Uterus (tissue), 4 donors: ENCODE measurements around the gene ZNF618. TPM values are rescaled to one million over a fixed set of nuclear protein-coding genes. Genes with fewer than 3 reads are reported as not detected.

Source experiments
- DNase-seq, 2 donors: peaks; one replicate each; pipeline ENCODE4 v3.0.0-alpha.2; 2019 to 2020
- H3K27ac ChIP-seq, 2 donors: fragments of 200-600 bp; sonication (generic); 1 replicate in 1 of 2; 2 replicates in 1 of 2; pipeline ENCODE4 v1.5.1; 2016 to 2018
- H3K27me3 ChIP-seq, 2 donors: fragments of 200-600 bp; sonication (generic); one replicate each; pipeline ENCODE4 v1.5.1; 2018 to 2019; ENCODE audit warnings: control low read depth in 1 of 2
- H3K36me3 ChIP-seq, 2 donors: fragments of 200-600 bp; sonication (generic); one replicate each; pipeline ENCODE4 v1.5.1; 2019; ENCODE audit warnings: control low read depth in 1 of 2
- H3K4me1 ChIP-seq, 2 donors: fragments of 200-600 bp; sonication (generic); one replicate each; pipeline ENCODE4 v1.5.1; 2018 to 2019; ENCODE audit warnings: control low read depth in 1 of 2
- H3K4me3 ChIP-seq, 2 donors: fragments of 200-600 bp; sonication (generic); 1 replicate in 1 of 2; 2 replicates in 1 of 2; pipeline ENCODE4 v1.5.1; 2018 to 2019; ENCODE audit warnings: mild to moderate bottlenecking in 1 of 2
- H3K9me3 ChIP-seq, 2 donors: fragments of 200-600 bp; sonication (generic); one replicate each; pipeline ENCODE4 v1.5.1; 2019; ENCODE audit warnings: control low read depth in 1 of 2
- POLR2A ChIP-seq, 2 donors: fragments of 450-650 bp; IDR thresholded peaks; one replicate each; pipeline ENCODE4 v1.6.1; 2016; ENCODE audit warnings: antibody characterized with exemption in 2 of 2, mild to moderate bottlenecking in 1 of 2, moderate library complexity in 1 of 2
- intact Hi-C: fragments of 100-400 bp; cut with DNase I; formaldehyde crosslinking; loops from one replicate; pipeline ENCODE4 v1.15.1; 2023; ENCODE audit warnings: low total_unique reads
- total RNA-seq, 4 donors: library from RNA; depleted of rRNA in 3 of 4; stranded (reverse); fragments of >200 nt in 3 of 4; gene quantifications; one replicate each; pipeline versions ENCODE4 v1.1.0 to v1.2.4, GENCODE V29; 2014 to 2023
- TF ChIP-seq, protein P1 (sequence below), 4 experiments: fragments of 200-600 bp in 2 of 4; fragments of 450-650 bp in 2 of 4; sonication (generic) in 2 of 4; IDR thresholded peaks; one replicate each; pipeline ENCODE4 v1.5.1; 2016 to 2019; ENCODE audit warnings: antibody characterized with exemption in 4 of 4, mild to moderate bottlenecking in 2 of 4, moderate library complexity in 1 of 4
- donor health status: DM: yes; HTN: yes; CAD: no.

The ZNF618 gene
- total RNA-seq, 4 donors from 2014 or later = 3.8 to 24.2 (median 12.3) TPM

DNA sequence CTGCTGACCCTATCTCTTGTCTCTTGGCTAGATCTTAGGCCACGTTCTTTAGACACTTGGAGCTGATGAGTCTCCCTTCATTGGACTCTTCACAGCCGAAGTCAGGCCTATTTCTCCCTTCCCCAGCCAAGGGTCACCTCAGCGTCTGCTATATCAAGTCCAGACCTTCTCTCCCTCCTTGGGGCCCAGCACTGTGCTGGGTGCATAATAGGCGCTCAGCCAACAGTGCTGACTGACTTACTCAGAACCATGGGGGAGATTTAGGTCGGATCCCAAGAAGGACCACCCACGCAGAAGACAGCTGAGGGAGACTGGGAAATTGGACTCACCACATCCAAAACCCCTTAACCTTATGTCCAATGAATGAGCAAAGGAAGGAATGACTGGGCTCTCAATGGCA lies 207.6 kb downstream of the ZNF618 start:
- no peak for TF ChIP-seq POLR2A (IDR thresholded peaks at IDR 0.05)
- TF ChIP-seq, protein P1, sequence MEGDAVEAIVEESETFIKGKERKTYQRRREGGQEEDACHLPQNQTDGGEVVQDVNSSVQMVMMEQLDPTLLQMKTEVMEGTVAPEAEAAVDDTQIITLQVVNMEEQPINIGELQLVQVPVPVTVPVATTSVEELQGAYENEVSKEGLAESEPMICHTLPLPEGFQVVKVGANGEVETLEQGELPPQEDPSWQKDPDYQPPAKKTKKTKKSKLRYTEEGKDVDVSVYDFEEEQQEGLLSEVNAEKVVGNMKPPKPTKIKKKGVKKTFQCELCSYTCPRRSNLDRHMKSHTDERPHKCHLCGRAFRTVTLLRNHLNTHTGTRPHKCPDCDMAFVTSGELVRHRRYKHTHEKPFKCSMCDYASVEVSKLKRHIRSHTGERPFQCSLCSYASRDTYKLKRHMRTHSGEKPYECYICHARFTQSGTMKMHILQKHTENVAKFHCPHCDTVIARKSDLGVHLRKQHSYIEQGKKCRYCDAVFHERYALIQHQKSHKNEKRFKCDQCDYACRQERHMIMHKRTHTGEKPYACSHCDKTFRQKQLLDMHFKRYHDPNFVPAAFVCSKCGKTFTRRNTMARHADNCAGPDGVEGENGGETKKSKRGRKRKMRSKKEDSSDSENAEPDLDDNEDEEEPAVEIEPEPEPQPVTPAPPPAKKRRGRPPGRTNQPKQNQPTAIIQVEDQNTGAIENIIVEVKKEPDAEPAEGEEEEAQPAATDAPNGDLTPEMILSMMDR (IDR thresholded peaks at IDR 0.05) = no peak
- H3K27ac ChIP-seq = no peak overlapping the region
- no peak for DNase-seq
- intact Hi-C loops = no loop called here
- no peak overlapping the region for H3K4me3 ChIP-seq
- H3K27me3 ChIP-seq = no peaks in the 10 kb centered on the region
- H3K9me3 ChIP-seq = no peaks in the 10 kb centered on the region
- H3K36me3 ChIP-seq = no peaks in the 10 kb centered on the region
- H3K4me1 ChIP-seq = no peaks in the 10 kb centered on the region

DNA sequence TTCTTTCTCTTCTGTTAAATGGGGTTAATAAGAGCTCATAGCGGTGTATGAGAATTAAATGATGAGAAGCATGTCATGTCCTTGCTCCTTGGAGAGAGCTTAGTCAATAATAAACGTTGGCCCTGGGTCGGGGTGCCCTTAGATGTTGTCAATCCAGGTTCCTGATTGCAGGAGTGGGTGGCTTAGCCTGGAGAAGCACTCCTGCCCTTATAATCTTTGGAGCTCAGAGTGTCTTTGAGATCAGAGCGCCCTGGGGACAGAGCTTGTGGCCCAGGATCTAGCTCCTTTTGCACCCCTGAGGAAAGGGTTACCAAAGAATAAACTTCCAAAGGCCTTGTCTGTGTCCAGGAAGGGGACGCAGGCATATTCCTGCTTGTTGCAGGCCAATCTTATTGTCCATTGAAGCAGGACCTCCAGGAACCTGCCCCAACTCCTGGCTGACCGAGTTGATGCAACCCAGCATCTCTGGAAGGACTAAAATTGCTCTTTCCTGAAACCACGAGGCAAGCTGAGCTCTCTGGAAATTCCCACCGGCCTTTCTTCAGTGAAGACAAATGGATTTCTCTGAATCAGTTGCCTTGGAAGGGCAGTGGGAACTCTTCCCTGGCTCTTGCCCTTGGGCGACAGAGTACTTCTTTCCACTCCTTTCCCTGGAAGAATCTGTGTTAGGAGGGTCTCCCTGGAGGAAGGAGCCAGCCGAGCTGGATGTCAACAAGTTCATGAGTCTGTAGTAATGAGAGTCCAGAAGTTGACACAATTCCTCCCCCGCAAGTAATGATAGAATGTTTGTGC lies 208.4 kb downstream of the ZNF618 start:
- no peaks in the 10 kb centered on the region for H3K36me3 ChIP-seq
- no peaks in the 10 kb centered on the region for H3K27me3 ChIP-seq
- intact Hi-C loops = no loop called here
- DNase-seq = no peak
- TF ChIP-seq, protein P1 (IDR thresholded peaks at IDR 0.05) = no peak
- TF ChIP-seq POLR2A (IDR thresholded peaks at IDR 0.05) = no peak
- no peak overlapping the region for H3K4me3 ChIP-seq
- H3K9me3 ChIP-seq = no peaks in the 10 kb centered on the region
- no peak overlapping the region for H3K27ac ChIP-seq
- no peaks in the 10 kb centered on the region for H3K4me1 ChIP-seq

DNA sequence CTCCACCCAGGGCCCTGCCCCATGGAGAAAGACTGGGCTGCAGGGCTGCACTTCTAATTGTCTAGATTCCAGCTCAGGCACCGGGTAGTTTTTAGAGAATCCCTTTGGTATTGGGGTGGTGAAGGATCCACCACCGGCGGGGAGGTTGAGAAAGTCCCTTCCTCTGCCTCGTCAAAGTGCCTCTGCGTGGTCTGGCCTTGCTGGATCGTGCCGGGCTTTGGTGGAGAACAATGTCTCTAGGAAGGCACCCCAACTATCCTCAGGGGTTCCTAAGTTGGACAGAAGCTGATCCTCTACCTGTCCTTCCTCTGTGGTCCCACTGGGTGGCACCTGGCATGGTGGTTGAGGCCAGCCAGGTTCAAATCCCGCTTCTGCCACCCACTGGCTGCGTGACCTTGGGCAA lies 209.3 kb downstream of the ZNF618 start:
- Histone ChIP-seq H3K36me3 (no peaks in the 10 kb centered on the region), H3K27ac (no peak overlapping the region), H3K27me3 (no peaks in the 10 kb centered on the region), H3K4me3 (no peak overlapping the region), H3K4me1 (no peaks in the 10 kb centered on the region), H3K9me3 (no peaks in the 10 kb centered on the region)
- DNase-seq = peak in 1 of 2 donors; percentile 5
- intact Hi-C loops = no loop called here
- TF ChIP-seq, protein P1 (IDR thresholded peaks at IDR 0.05) = no peak
- no peak for TF ChIP-seq POLR2A (IDR thresholded peaks at IDR 0.05)

DNA sequence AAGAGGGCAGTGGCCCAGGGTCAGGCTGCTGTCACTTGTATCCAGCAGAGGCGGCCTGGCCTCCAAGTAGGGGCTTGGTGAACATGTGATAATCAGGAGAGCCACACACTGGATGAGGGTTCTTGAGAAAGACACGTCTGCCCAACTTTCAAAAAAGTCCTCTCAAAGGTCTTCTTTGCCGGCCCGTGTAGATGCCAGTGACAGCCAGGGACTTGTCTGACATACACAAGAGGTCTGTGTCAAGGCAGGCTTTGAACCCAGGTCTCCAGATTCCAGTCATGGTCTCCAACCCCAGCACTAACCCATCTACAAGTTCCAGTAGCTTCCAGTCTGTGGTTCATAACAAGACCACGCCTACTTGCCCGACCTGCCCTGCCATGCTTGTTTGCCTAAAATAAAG lies 209.9 kb downstream of the ZNF618 start:
- no peak overlapping the region for H3K4me3 ChIP-seq

DNA sequence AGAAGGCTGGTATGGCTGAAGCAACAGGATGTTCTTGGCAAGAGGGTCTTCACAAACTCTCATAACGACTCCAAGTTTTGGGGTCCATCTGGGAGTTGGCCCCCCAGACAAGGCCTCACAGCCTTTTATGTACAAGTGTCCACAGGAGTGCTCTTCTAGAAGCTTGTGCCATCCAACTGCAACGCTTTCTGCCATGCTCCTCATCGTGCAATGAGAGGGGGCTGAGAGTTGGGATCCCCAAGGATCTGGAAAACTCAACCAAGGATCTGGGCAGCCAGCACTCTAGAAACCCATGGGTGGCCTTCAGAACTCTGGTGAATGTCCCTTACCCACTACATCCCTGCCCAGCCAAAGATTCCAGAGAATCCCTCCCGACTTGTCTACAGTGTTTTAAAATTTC lies 210.5 kb downstream of the ZNF618 start:
- Histone ChIP-seq H3K4me3 (no peak overlapping the region), H3K36me3 (no peaks in the 10 kb centered on the region), H3K4me1 (no peaks in the 10 kb centered on the region), H3K27ac (no peak overlapping the region), H3K27me3 (no peaks in the 10 kb centered on the region), H3K9me3 (no peaks in the 10 kb centered on the region)
- intact Hi-C loops = no loop called here
- TF ChIP-seq POLR2A (IDR thresholded peaks at IDR 0.05) = no peak
- TF ChIP-seq, protein P1 (IDR thresholded peaks at IDR 0.05) = no peak
- DNase-seq = no peak

More for the DNA sequence above, 209.9 kb downstream of the ZNF618 start:
- intact Hi-C loops = no loop called here
- H3K9me3 ChIP-seq = no peaks in the 10 kb centered on the region
- no peaks in the 10 kb centered on the region for H3K4me1 ChIP-seq
- no peak for DNase-seq
- H3K36me3 ChIP-seq = no peaks in the 10 kb centered on the region
- no peak overlapping the region for H3K27ac ChIP-seq
- no peaks in the 10 kb centered on the region for H3K27me3 ChIP-seq
- TF ChIP-seq POLR2A (IDR thresholded peaks at IDR 0.05) = no peak
- TF ChIP-seq, protein P1 (IDR thresholded peaks at IDR 0.05) = no peak
